A673 (cell line): ENCODE data around the gene VAV3.

Experiments used
- EZH2 ChIP-seq: fragments of 200-600 bp; sonication (generic); IDR thresholded peaks from 2 replicates; pipeline ENCODE4 v1.6.1; 2017; ENCODE audit warnings: borderline replicate concordance, low read depth, mild to moderate bottlenecking, mixed read lengths, antibody characterized with exemption, low read length; ENCODE audit not compliant: poor library complexity, severe bottlenecking
- TF ChIP-seq, protein P1 (sequence below): fragments of 300-800, 200-600 bp; sonication (generic); conservative IDR thresholded peaks from 2 replicates; pipeline ENCODE4 v1.5.1; 2017; ENCODE audit warnings: low read depth, mild to moderate bottlenecking, antibody characterized with exemption, low read length, moderate library complexity, mixed read lengths

DNA sequence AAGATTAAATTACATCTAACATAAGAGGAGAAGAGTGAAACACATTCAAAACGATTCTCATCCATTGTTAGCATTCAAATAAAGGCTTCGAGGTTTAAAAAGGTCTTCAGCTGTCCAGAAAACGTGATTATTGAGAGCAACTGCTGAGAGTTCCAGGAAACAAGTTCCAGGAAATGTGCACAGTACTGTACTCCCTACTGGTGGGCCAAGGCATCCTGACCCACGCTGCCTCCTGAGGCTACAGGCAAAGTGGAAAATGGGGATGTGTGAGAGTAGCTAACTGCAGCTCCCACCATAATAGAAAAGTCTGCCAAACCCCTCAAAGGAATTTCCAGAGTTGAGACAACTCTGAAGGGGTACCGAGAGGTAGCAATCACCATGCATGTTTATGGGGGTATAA is 2.0 kb downstream of the VAV3 start:
- TF ChIP-seq, protein P1, sequence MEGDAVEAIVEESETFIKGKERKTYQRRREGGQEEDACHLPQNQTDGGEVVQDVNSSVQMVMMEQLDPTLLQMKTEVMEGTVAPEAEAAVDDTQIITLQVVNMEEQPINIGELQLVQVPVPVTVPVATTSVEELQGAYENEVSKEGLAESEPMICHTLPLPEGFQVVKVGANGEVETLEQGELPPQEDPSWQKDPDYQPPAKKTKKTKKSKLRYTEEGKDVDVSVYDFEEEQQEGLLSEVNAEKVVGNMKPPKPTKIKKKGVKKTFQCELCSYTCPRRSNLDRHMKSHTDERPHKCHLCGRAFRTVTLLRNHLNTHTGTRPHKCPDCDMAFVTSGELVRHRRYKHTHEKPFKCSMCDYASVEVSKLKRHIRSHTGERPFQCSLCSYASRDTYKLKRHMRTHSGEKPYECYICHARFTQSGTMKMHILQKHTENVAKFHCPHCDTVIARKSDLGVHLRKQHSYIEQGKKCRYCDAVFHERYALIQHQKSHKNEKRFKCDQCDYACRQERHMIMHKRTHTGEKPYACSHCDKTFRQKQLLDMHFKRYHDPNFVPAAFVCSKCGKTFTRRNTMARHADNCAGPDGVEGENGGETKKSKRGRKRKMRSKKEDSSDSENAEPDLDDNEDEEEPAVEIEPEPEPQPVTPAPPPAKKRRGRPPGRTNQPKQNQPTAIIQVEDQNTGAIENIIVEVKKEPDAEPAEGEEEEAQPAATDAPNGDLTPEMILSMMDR, result no peak
- TF ChIP-seq EZH2, result no peak
